ENCODE results near the gene TESPA1. TPM values are rescaled to one million over a fixed set of nuclear protein-coding genes. Genes with fewer than 3 reads are reported as not detected.
"Not testable (repeated sequence)": the region's sequence is repeated elsewhere in the genome, so short reads cannot be mapped to it uniquely, and the experiment has no call there.

TESPA1 gene
- polyA plus RNA-seq, 4 donors: 0.24 to 0.64 (median 0.47) TPM

DNA sequence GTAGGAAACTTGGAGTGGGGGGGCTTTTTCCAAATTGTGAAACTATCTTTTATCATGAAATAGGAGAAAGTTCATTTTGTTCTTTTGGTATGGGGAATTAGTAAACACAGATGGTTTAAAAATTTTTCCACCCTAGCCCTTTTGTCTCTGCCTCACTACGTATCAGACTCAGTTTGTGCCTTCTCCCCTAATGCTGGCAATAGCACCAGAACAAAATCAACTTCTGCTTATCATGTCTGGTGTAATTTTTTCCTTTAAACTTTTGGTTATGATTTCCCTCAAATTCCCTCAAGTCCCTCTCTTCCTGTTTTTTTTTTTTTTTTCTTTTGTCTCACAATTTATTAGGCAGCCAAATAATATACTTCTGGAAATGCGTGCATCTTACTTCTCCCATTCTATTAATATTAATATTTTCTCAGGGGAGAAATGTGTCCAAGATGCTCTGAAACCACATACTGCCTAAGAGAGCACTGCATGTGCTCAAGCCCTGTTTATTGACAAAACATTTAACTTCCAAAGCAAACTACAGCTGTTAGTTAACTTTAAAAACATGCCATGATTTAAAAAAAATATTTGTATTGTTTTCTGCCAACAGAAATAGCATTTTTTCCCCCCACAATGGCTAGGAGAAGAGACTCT is 35.4 kb downstream of the TESPA1 start:
- no peak for DNase-seq (ENCODE audit: low read depth in 4 of 4, low spot score in 3 of 4)

DNA sequence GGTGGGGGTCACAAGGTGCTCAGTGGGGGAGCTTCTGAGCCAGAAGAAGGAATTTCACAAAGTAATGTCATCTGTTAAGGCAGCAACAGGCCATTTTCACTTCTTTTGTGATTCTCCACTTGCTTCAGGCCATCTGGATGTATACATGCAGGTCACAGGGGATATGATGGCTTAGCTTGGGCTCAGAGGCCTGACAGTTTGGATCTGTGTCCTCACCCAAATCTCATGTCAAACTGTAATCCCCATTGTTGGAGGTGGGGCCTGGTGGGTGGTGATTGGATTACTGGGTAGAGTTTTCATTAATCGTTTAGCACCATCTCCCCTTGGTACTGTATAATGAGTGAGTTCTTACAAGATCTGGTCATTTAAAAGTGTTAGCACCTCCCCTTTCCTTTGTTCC is 36.4 kb downstream of the TESPA1 start:
- no peak for DNase-seq (ENCODE audit: low read depth in 4 of 4, low spot score in 3 of 4)

DNA sequence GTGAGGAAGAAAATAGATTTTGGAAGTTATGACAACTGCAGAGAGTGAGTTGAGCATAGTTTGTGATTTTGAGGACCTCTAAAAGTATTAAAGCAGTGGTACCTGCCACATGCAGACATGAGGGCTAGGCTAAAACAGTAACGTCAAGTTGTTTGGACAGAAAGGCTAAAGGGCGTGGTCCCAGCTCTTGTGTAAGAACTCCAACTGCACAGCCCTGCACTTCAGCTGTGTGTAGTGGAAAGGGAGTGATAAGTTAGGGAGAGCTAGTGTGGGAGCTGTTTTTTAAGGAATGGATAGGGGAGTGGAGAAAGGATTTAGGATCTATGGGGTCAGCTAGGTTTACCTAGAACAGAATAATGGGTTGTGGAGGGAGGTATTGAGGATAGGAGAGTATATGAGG is 39.5 kb downstream of the TESPA1 start:
- no peak for DNase-seq (ENCODE audit: low read depth in 4 of 4, low spot score in 3 of 4)

DNA sequence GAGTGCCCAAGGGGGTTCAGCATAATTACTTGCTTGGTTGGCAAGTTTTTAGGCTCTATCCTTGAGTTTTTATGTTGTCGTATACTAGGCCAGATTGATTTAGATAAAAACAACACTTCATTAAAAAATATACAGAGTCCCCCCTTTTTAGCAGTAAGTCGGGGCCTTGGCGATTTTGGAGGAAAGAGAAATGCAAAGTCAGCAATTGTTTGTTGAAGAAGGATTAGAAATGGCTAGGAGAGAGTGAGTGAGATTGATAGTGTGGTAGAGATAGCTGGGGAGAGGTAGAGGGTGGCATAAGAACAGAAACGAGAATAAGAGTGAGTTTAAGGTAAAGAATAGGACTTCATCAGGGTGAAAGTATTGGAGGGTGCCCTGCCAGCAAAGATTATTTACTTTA is 41.3 kb downstream of the TESPA1 start:
- DNase-seq (ENCODE audit: low read depth in 4 of 4, low spot score in 3 of 4): not testable (repeated sequence)

DNA sequence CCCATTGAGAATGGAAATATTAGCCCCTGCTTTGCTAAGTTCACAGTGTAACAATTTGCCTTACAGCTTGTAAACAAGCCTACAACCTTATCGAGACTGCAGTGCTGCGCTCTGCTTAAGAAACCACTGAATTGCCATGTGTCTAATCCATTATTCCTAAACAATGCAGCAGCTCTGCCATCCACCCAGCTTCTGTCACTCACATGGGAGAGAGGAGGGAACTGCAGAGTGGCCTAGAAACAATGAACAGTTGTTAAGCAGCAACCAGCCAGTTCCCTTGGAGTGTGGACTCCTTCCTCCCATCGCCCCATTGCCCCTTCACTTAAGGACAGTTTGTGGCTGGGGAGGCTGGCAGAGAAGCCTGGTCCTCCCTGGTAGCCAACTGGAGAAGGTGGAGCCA is 42.9 kb downstream of the TESPA1 start:
- DNase-seq (ENCODE audit: low read depth in 4 of 4, low spot score in 3 of 4): no peak

DNA sequence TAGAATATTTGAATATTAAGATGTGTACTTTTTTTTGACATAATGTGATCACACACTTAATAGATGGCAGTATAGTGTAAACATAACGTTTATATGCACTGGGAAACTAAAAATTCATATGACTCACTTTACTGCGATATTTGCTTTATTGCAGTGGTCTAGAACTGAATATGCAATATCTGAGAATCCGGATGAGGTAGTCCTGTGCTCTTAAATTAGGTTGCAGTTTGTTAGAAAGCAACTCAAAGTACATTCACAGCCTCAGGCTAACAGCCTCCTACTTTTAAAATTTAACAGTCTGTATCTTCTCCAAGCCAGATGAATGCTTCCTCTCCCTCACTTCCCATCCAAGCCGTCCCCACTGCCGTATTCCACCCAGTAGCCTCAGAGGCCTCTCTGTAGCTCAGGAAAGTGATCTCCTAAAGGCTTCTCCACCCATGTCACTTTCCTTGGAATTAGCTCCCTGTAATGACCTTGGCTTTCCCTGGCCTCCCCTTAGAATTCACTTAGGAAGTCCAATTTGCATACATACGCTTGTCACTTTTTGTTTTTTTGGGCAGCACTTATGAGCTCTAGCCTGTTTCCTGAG is 43.7 kb downstream of the TESPA1 start:
- DNase-seq (ENCODE audit: low read depth in 4 of 4, low spot score in 3 of 4): no peak

DNA sequence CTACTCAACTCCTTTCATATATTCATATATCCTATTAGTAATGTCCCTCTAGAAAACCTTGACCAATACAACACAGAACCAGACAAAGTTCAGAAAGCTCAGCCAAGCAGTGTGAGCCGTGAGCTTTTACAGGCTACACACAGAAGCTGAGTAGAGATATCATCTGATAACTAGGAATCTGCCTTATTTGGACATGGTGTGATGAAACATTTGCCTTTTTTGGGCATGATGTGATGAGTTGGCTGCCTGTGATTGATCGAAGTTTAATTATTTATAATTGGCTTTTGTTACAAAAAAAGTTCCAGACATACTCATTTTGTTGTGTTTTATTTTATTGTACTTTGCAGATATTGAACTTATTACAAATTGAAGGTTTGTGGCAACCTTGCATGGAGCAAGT is 46.6 kb downstream of the TESPA1 start:
- no peak for DNase-seq (ENCODE audit: low read depth in 4 of 4, low spot score in 3 of 4)

DNA sequence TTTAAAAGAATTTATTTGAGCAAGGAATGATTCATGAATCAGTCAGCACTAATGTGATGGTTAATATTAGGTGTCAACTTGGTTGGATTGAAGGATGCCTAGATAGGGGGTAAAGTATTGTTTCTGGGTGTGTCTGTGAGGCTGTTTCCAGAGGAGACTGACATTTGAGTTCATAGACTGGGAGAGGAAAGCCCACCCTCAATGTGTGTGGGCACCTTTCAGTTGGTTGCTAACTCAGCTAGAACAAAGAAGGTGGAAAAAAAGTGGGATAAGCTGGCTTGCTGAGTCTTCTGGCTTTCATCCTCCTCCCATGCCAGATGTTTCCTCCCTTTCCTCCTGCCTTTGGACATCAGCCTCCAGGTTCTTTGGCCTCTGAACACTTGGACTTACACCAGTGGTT is 47.2 kb downstream of the TESPA1 start:
- DNase-seq (ENCODE audit: low read depth in 4 of 4, low spot score in 3 of 4): no peak

DNA sequence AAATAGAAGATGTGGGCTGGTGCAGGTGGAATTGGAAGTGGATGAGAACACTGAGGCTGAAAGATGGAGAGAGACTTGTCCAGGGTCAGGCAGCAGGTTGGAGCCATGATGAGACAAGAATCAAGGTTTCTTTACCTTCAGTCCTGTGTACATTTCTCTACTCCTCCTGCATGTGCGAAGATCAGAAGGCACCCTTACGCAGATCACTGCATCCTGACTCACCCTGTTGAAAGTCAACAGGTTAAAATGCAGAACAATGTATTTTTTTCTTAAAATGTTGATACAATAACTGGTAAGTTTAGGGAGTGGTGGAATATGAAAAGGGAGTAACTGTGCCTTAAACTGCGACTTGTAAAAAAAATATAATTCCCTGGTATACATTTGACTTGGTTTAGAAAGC is 47.8 kb downstream of the TESPA1 start:
- no peak for DNase-seq (ENCODE audit: low read depth in 4 of 4, low spot score in 3 of 4)

DNA sequence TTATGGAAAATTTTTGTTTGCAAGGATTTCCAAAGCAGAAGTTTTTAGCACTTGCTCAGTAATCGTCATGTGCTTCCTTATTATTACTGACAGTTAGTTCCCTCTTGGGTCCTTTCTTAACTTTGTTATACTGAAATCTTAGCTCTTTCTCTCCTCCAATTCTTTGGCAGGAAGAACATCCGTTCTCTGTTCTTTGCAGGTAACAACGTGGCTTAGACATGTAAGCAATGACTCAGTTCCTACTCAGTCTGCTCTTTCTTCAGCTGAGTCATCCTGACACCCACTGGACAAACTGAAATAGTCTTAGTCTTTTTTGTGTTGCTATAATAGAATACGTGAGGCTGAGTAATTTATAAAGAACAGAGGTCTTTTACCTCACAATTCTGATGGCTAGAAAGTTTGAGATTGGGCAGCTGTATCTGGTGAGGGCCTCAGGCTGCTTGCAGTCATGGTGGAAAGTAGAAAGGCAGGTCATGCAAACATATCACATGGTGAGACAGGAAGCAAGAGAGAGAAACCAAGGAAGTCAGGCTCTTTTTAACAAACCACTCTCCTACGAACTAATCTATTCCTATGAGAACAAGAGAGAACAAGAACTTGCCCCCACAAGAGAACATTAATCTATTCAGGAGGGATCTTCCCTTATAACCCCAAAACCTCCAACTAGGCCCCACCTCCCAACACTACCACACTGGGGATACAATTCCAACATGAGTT is 49.2 kb downstream of the TESPA1 start:
- no peak for DNase-seq (ENCODE audit: low read depth in 4 of 4, low spot score in 3 of 4)

DNA sequence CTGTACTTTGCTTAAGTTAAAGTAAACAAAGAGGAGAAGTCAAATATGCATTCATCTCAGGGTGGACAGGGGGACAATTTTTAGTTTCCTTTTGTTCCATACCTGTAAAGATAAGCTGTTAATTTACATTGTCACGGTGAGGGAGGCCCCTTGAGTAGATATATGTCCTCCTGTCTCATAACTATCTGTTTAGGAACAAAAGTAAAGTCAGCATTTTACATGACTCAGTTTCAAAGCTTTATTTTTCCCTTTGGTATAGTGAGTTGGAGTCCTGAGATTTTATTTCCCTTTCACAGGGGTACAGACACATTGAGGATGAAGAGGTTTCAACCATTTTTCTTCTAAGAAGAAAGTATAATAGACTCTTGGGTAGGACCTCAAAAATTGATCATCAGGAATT is 50.1 kb downstream of the TESPA1 start:
- DNase-seq (ENCODE audit: low read depth in 4 of 4, low spot score in 3 of 4): no peak

DNA sequence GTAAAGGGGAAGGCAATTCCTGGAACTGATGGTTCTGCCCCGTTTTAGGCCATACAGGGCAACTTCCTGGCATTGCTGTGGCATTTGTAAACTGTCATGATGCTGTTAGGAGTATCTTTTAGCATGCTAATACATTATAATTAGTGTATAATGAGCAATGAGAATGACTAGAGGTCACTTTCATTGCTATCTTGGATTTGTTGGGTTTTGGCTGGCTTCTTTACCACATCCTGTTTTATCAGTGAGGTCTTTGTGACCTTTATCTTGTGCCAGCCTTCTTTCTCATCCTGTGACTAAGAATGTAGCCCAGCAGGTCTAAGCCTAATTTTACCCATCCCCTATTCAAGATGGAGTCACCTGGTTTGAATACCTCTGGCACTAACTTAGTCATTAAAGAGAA is 51.2 kb downstream of the TESPA1 start:
- no peak for DNase-seq (ENCODE audit: low read depth in 4 of 4, low spot score in 3 of 4)

DNA sequence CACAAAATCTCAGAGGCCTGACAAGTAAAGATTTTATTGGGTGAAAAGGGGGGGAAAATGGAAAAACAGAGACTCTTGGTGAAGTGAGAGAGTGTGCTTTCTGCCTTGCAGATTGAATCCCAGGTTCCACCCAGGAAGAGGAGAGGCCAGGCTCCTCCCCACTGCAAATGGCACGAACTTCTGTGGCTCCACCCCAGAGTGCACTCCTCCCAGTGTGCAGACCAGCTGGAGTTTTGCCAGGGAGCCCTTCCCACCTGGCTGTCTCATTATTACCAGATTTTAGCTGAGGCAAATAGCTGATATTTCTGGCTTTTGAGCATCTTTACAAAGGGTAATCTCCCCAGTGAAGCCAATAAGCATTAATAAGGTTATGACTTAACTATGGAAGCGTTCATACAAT is 51.9 kb downstream of the TESPA1 start:
- DNase-seq (ENCODE audit: low read depth in 4 of 4, low spot score in 3 of 4): no peak

DNA sequence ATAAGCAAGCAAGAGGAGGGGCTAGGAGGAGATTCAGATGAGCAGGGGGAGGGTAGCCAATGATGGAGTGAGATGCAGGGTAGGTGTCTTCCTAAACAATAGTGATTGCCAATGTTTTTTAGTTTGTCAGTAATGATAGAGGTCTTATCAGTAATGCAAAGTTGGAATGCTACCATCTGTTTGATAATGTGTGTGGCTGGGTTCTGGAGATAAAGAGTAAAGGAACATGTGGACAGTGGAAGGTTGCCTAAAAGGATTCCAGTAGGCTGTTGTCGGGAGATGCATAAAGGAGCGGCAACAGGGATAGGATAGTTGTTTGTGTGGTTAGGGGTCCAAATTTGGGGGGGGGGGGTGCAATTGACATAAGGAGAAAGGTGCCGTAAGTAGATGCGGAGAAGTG is 52.5 kb downstream of the TESPA1 start:
- no peak for DNase-seq (ENCODE audit: low read depth in 4 of 4, low spot score in 3 of 4)

DNA sequence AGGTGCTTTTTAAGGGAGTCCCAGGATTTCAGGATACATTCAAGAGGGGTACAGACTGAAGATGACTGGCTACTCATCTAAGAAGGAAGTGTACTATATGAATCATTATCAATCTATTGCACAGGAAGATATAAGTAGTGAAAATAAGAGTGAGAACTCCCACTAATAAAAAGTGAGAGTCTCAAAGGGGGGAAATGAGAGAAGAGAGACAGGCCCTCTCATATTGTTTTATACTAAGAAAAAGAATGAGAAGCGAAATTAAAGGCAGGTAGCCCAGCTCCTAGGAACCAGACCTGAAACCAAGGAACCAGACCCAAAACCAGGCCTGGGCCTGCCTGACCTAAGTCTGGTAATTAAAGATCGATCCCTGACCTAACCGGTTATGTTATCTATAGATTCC is 54.6 kb downstream of the TESPA1 start:
- no peak for DNase-seq (ENCODE audit: low read depth in 4 of 4, low spot score in 3 of 4)

DNA sequence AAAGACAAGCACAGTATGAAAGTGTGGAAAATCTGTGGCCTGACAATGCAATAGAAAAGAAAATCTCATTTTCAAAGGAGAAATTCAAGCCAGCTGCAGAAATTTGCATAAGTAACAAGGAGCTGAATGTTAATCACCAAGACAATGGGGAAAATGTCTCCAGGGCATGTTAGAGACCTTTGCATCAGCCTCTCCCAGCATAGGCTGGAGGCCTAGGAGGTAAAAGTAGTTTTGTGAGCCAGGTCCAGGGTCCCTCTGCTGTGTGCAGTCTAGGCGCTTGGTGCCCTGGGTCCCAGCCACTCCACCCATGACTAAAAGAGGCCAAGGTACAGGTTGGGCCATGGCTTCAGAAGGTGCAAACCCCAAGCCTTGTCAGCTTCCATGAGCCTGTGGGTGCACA is 58.3 kb downstream of the TESPA1 start:
- DNase-seq (ENCODE audit: low read depth in 4 of 4, low spot score in 3 of 4): no peak

DNA sequence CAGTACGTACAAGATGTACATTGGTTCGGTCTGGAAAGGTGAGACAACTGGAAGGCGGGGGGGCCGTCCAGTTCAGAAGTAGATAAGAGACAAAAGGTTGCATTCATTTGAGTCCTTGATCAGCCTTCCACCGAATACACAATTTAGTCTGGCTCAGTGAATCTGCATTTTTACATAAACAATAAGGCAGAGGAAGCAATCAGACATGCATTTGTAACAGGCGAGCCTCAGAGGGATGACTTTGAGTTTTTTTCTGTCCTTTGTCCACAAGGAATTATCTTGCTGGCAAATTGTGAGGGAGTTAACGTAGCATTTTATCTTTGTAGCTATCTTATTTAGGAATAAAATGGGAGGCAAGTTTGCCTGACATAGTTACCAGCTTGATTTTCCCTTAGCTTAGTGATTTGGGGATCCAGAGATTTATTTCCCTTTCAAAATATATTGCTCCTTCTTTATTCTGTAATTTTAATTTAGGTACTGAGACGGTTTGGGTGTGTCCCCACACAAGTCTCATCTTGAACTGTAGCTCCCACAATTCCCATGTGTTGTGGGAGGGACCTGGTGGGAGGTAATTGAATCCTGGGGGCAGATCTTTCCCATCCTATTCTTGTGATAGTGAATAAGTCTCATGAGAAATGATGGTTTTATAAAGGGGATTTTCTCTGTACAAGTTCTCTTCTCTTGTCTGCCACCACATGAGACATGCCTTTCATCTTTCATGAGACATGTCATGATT is 59.4 kb downstream of the TESPA1 start:
- no peak for DNase-seq (ENCODE audit: low read depth in 4 of 4, low spot score in 3 of 4)

DNA sequence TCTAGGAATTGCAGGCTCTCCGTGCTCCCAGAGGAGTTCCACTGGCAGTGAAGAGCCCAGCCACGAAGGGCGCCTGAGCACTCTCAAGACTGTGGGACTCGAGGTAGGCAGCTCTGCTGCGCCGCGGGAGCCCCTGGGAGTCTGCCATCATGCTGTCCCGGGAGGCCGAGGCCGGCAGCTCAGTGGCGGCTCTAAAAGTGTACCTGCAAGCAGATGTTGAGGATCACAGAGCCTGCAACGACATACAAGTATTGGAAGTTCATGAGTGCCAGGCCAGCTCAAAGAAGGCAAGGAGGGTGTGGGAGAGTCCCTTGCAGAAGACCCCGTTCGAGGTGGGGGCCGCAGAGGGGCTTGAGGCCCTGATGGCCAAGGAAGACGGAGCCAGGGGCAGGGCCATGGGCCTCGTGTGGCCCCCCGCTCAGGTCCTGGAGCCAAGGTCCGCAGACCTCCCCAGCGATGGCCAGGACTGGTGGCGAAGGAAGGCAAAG is 67.5 kb downstream of the TESPA1 start:
- no peak for DNase-seq (ENCODE audit: low read depth in 4 of 4, low spot score in 3 of 4)

All from left renal pelvis (tissue), 4 donors.